ENCODE measurements around the gene PLXNA4.

PLXNA4 gene

DNA sequence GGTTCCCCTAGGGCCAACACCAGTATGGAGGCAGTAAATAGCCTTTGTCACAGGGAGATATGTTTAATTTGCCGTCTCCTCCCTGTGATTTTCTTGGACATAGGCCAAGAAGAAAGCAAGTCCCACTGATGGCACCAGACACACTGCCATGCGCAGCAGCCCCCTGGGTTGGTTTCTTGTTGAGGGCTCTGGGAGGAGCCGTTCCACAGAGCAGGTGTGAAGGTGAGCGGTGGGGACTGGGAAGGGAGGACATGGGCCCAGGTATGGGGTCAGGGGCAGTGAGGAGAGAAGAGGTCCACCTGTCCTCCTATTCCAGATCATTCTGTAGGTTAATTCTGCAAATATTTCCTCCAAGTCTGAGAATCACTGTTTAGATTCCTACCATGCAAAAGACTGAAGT lies 376.1 kb downstream of the PLXNA4 start:
- Histone ChIP-seq H4K91ac (ENCODE audit: low read depth, low read length) (no peak overlapping the region), H3K18ac (ENCODE audit: low read length) (no peak overlapping the region)
- WGBS (ENCODE audit: extremely low coverage, insufficient coverage, insufficient read length) = no CpG with 5 or more reads among the region's 4 CpGs

DNA sequence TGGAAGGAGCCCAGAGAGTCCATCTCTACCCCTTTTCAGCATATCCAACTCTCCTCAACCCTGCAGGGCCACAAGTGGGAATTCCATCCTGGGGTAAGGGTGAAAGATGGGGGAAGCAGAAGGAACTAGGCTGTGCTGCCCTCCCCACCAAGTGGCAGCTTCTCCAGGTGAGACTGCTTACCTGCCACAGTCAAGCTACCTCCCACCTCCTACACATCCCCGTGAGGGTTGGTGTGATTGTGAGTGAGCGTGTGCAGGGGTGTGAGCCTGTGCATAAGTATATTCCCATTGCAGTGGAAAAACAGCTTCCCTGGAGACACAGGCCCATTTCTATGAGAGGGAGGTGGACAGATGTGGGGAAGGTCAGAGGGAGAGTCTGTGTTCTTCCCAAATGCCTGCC lies 376.6 kb downstream of the PLXNA4 start:
- no peak overlapping the region for H3K18ac ChIP-seq (ENCODE audit: low read length)
- H2BK12ac ChIP-seq (ENCODE audit: low read length) = no peak overlapping the region
- no peak overlapping the region for H4K91ac ChIP-seq (ENCODE audit: low read depth, low read length)
- DNase-seq = no peak
- no peaks in the 10 kb centered on the region for H3K36me3 ChIP-seq (ENCODE audit: control insufficient read depth in 1 of 2, insufficient read depth in 2 of 2, low read length in 2 of 2)
- no peaks in the 10 kb centered on the region for H3K79me2 ChIP-seq (ENCODE audit: control insufficient read depth, insufficient read depth, low read length, poor library complexity)
- no peak overlapping the region for H3K27ac ChIP-seq (ENCODE audit: low read depth, low read length)
- H4K12ac ChIP-seq (ENCODE audit: low read depth, low read length) = no peak overlapping the region
- no peak overlapping the region for H2AK5ac ChIP-seq (ENCODE audit: low read length)
- no peak overlapping the region for H3K9ac ChIP-seq (ENCODE audit: low read length)
- H3K4me1 ChIP-seq (ENCODE audit: control insufficient read depth in 1 of 2, insufficient read depth in 2 of 2, low read length in 2 of 2) = no peaks in the 10 kb centered on the region
- no peak overlapping the region for H3K4me2 ChIP-seq (ENCODE audit: low read length)
- no peak overlapping the region for H3K14ac ChIP-seq (ENCODE audit: low read length)
- H4K8ac ChIP-seq (ENCODE audit: low read depth, low read length) = no peak overlapping the region
- no peak overlapping the region for H2AFZ ChIP-seq (ENCODE audit: insufficient read depth, low read length, poor library complexity)
- H3K79me1 ChIP-seq (ENCODE audit: low read length) = no peaks in the 10 kb centered on the region
- no peak overlapping the region for H2BK5ac ChIP-seq (ENCODE audit: low read depth, low read length, poor library complexity)
- no peaks in the 10 kb centered on the region for H3K27me3 ChIP-seq (ENCODE audit: insufficient read depth, low read length)
- H3K4ac ChIP-seq (ENCODE audit: low read depth, low read length) = no peak overlapping the region
- WGBS (ENCODE audit: extremely low coverage, insufficient coverage, insufficient read length) = no CpG with 5 or more reads among the region's 2 CpGs
- no peak overlapping the region for H3K23ac ChIP-seq (ENCODE audit: low read length)
- no peak overlapping the region for H3K4me3 ChIP-seq (ENCODE audit: low read depth, low read length)
- H3K9me3 ChIP-seq (ENCODE audit: insufficient read depth, low read depth, low read length) = no peaks in the 10 kb centered on the region
- no peak overlapping the region for H2BK120ac ChIP-seq (ENCODE audit: insufficient read depth, low read length, poor library complexity)

More for the DNA sequence above, 376.1 kb downstream of the PLXNA4 start:
- H3K36me3 ChIP-seq (ENCODE audit: control insufficient read depth in 1 of 2, insufficient read depth in 2 of 2, low read length in 2 of 2) = no peaks in the 10 kb centered on the region
- H2BK5ac ChIP-seq (ENCODE audit: low read depth, low read length, poor library complexity) = no peak overlapping the region
- no peak overlapping the region for H3K4ac ChIP-seq (ENCODE audit: low read depth, low read length)
- no peak overlapping the region for H3K23ac ChIP-seq (ENCODE audit: low read length)
- no peaks in the 10 kb centered on the region for H3K27me3 ChIP-seq (ENCODE audit: insufficient read depth, low read length)
- H4K8ac ChIP-seq (ENCODE audit: low read depth, low read length) = no peak overlapping the region
- H2BK120ac ChIP-seq (ENCODE audit: insufficient read depth, low read length, poor library complexity) = no peak overlapping the region
- no peak overlapping the region for H3K27ac ChIP-seq (ENCODE audit: low read depth, low read length)
- H3K9ac ChIP-seq (ENCODE audit: low read length) = no peak overlapping the region
- no peak overlapping the region for H3K4me2 ChIP-seq (ENCODE audit: low read length)
- H3K4me3 ChIP-seq (ENCODE audit: low read depth, low read length) = no peak overlapping the region
- DNase-seq = no peak
- no peak overlapping the region for H2BK12ac ChIP-seq (ENCODE audit: low read length)
- no peaks in the 10 kb centered on the region for H3K79me1 ChIP-seq (ENCODE audit: low read length)
- H2AK5ac ChIP-seq (ENCODE audit: low read length) = no peak overlapping the region
- H3K4me1 ChIP-seq (ENCODE audit: control insufficient read depth in 1 of 2, insufficient read depth in 2 of 2, low read length in 2 of 2) = no peaks in the 10 kb centered on the region
- no peak overlapping the region for H4K12ac ChIP-seq (ENCODE audit: low read depth, low read length)
- no peak overlapping the region for H3K14ac ChIP-seq (ENCODE audit: low read length)
- no peaks in the 10 kb centered on the region for H3K79me2 ChIP-seq (ENCODE audit: control insufficient read depth, insufficient read depth, low read length, poor library complexity)
- H2AFZ ChIP-seq (ENCODE audit: insufficient read depth, low read length, poor library complexity) = no peak overlapping the region
- H3K9me3 ChIP-seq (ENCODE audit: insufficient read depth, low read depth, low read length) = no peaks in the 10 kb centered on the region

GRCh38 chr7:132197772-132198171 lies 378.5 kb downstream of the PLXNA4 start:
- H3K9ac ChIP-seq (ENCODE audit: low read length) = no peak overlapping the region
- no peaks in the 10 kb centered on the region for H3K4me1 ChIP-seq (ENCODE audit: control insufficient read depth in 1 of 2, insufficient read depth in 2 of 2, low read length in 2 of 2)
- no CpG with 5 or more reads among the region's 2 CpGs for WGBS (ENCODE audit: extremely low coverage, insufficient coverage, insufficient read length)
- no peak overlapping the region for H4K91ac ChIP-seq (ENCODE audit: low read depth, low read length)
- no peaks in the 10 kb centered on the region for H3K27me3 ChIP-seq (ENCODE audit: insufficient read depth, low read length)
- no peak overlapping the region for H3K14ac ChIP-seq (ENCODE audit: low read length)
- H3K4me2 ChIP-seq (ENCODE audit: low read length) = no peak overlapping the region
- no peak overlapping the region for H3K23ac ChIP-seq (ENCODE audit: low read length)
- no peak overlapping the region for H2AFZ ChIP-seq (ENCODE audit: insufficient read depth, low read length, poor library complexity)
- no peaks in the 10 kb centered on the region for H3K36me3 ChIP-seq (ENCODE audit: control insufficient read depth in 1 of 2, insufficient read depth in 2 of 2, low read length in 2 of 2)
- H3K9me3 ChIP-seq (ENCODE audit: insufficient read depth, low read depth, low read length) = no peaks in the 10 kb centered on the region
- no peaks in the 10 kb centered on the region for H3K79me1 ChIP-seq (ENCODE audit: low read length)
- H4K12ac ChIP-seq (ENCODE audit: low read depth, low read length) = no peak overlapping the region
- H3K4ac ChIP-seq (ENCODE audit: low read depth, low read length) = no peak overlapping the region
- H3K79me2 ChIP-seq (ENCODE audit: control insufficient read depth, insufficient read depth, low read length, poor library complexity) = no peaks in the 10 kb centered on the region
- H3K4me3 ChIP-seq (ENCODE audit: low read depth, low read length) = no peak overlapping the region
- no peak overlapping the region for H2BK120ac ChIP-seq (ENCODE audit: insufficient read depth, low read length, poor library complexity)
- DNase-seq = no peak
- no peak overlapping the region for H4K8ac ChIP-seq (ENCODE audit: low read depth, low read length)
- H2BK5ac ChIP-seq (ENCODE audit: low read depth, low read length, poor library complexity) = no peak overlapping the region
- H2AK5ac ChIP-seq (ENCODE audit: low read length) = no peak overlapping the region
- no peak overlapping the region for H3K27ac ChIP-seq (ENCODE audit: low read depth, low read length)
- H3K18ac ChIP-seq (ENCODE audit: low read length) = no peak overlapping the region
- no peak overlapping the region for H2BK12ac ChIP-seq (ENCODE audit: low read length)

DNA sequence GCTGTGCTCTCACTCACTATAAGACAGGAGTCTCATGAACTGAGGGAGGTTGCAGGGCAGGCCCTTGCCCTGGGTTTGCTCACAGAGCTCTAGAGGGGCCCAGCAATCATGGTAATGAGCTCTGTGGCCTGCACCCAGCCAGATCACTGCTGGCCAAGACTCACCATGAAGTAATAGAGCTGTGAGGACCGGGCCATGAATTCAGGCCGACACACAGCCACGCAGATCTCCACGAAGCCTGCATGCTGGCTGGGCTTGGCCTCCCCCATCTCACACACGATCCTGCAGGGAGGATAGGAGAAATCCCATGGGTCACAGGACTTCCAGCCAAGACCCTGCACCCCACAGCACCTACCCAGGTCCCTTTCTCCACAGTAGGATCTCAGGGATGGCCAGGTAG lies 382.4 kb downstream of the PLXNA4 start:
- Histone ChIP-seq H3K4ac (ENCODE audit: low read depth, low read length) (no peak overlapping the region), H2BK12ac (ENCODE audit: low read length) (no peak overlapping the region), H3K36me3 (ENCODE audit: control insufficient read depth in 1 of 2, insufficient read depth in 2 of 2, low read length in 2 of 2) (no peaks in the 10 kb centered on the region), H3K27me3 (ENCODE audit: insufficient read depth, low read length) (no peaks in the 10 kb centered on the region), H4K91ac (ENCODE audit: low read depth, low read length) (no peak overlapping the region), H3K4me1 (ENCODE audit: control insufficient read depth in 1 of 2, insufficient read depth in 2 of 2, low read length in 2 of 2) (no peaks in the 10 kb centered on the region), H3K9ac (ENCODE audit: low read length) (no peak overlapping the region), H3K9me3 (ENCODE audit: insufficient read depth, low read depth, low read length) (no peaks in the 10 kb centered on the region), H4K8ac (ENCODE audit: low read depth, low read length) (no peak overlapping the region), H3K14ac (ENCODE audit: low read length) (no peak overlapping the region), H3K79me2 (ENCODE audit: control insufficient read depth, insufficient read depth, low read length, poor library complexity) (no peaks in the 10 kb centered on the region), H3K4me3 (ENCODE audit: low read depth, low read length) (no peak overlapping the region), H2BK120ac (ENCODE audit: insufficient read depth, low read length, poor library complexity) (no peak overlapping the region), H2AK5ac (ENCODE audit: low read length) (no peak overlapping the region), H4K12ac (ENCODE audit: low read depth, low read length) (no peak overlapping the region), H3K27ac (ENCODE audit: low read depth, low read length) (no peak overlapping the region), H2AFZ (ENCODE audit: insufficient read depth, low read length, poor library complexity) (no peak overlapping the region), H3K4me2 (ENCODE audit: low read length) (no peak overlapping the region), H2BK5ac (ENCODE audit: low read depth, low read length, poor library complexity) (no peak overlapping the region), H3K18ac (ENCODE audit: low read length) (no peak overlapping the region), H3K79me1 (ENCODE audit: low read length) (no peaks in the 10 kb centered on the region), H3K23ac (ENCODE audit: low read length) (no peak overlapping the region)
- no CpG with 5 or more reads among the region's 5 CpGs for WGBS (ENCODE audit: extremely low coverage, insufficient coverage, insufficient read length)
- no peak for DNase-seq

Measured in trophoblast cell (in vitro differentiated cells and primary cell).